GM13976 (cell line): ENCODE results near the gene FAM229B.

Experiments used
- DNase-seq: peaks from one replicate; pipeline ENCODE4 v3.0.0; 2012; ENCODE audit warnings: low spot score
- in situ Hi-C: fragments of 300-500 bp; cut with MboI; formaldehyde crosslinking; loops from one replicate; pipeline ENCODE4 v1.12.0; 2022; ENCODE audit warnings: low sequenced_read_pairs, mixed read lengths, inconsistent platforms; ENCODE audit not compliant: unreplicated experiment
- TF ChIP-seq, protein P1 (sequence below): IDR thresholded peaks from 2 replicates; pipeline ENCODE4 v1.5.1; 2012; ENCODE audit warnings: borderline replicate concordance, mild to moderate bottlenecking; ENCODE audit not compliant: insufficient read depth; ENCODE audit errors: extremely low read depth, missing control alignments, control extremely low read depth

Gene FAM229B

GRCh38 chr6:112065426-112065986 is 21.9 kb upstream of the FAM229B start:
- TF ChIP-seq, protein P1, sequence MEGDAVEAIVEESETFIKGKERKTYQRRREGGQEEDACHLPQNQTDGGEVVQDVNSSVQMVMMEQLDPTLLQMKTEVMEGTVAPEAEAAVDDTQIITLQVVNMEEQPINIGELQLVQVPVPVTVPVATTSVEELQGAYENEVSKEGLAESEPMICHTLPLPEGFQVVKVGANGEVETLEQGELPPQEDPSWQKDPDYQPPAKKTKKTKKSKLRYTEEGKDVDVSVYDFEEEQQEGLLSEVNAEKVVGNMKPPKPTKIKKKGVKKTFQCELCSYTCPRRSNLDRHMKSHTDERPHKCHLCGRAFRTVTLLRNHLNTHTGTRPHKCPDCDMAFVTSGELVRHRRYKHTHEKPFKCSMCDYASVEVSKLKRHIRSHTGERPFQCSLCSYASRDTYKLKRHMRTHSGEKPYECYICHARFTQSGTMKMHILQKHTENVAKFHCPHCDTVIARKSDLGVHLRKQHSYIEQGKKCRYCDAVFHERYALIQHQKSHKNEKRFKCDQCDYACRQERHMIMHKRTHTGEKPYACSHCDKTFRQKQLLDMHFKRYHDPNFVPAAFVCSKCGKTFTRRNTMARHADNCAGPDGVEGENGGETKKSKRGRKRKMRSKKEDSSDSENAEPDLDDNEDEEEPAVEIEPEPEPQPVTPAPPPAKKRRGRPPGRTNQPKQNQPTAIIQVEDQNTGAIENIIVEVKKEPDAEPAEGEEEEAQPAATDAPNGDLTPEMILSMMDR: no peak
- in situ Hi-C loops: no loop called here
- DNase-seq: no peak

- DNase-seq: no peak
- in situ Hi-C loops: no loop called here
- TF ChIP-seq, protein P1: no peak
Measured at GRCh38 chr6:112066606-112067005, 20.8 kb upstream of the FAM229B start.

DNA sequence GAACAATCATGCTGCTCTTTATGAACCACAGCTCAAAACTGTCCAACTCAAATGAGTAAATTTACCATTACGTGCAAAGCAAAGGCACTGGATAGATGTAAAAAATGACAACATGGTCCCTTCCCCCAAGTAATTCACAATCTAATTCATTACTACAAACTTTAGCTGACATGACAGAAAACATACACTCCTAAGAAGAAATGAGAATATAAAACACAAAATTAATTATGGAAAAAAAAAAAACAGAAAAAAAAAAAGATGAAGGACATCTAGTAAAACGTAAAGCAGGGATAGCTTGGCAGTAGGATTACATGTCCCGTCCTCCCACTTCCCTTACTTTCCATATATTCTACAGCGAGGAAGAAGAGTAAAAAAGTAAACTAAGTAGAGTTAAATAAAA is 5.8 kb upstream of the FAM229B start:
- TF ChIP-seq, protein P1: no peak
- in situ Hi-C loops: no loop called here
- DNase-seq: no peak

DNA sequence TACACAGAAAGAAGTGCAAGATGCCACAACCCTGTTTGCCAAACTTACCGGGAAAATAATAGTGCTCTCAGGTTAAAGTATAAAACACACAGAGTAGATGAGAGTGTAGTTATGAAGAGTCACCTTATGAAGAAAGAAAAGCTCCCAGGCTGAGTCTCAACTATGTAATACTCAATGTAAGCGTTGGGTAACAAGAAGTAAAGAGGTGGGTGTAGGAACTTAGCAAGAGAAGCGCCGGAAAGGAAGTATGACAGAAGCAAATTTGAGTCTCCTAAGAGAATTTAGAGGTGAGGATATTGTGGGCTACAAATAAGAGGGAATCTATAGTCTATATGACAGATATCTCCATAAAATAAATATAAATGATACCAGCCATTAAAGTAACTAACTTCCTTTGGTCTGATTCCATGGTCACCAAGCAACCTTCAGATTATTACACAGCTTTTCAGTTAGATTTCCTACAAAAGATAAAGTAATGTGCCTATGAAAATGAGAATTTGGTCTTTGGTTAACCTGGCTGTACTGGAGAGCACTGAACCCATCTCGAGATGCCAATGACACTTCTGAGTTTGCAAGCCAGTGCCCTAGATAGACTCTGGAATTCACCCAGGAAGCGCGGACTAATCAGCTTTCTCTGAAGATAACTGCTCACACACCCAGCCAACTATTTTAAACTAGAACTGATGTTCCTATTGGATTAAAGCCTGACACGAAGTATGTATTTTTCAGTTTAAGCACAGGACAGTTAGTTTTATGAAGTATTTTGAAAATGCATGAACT is 1.9 kb upstream of the FAM229B start:
- TF ChIP-seq, protein P1: no peak
- in situ Hi-C loops: no loop called here
- no peak for DNase-seq

DNA sequence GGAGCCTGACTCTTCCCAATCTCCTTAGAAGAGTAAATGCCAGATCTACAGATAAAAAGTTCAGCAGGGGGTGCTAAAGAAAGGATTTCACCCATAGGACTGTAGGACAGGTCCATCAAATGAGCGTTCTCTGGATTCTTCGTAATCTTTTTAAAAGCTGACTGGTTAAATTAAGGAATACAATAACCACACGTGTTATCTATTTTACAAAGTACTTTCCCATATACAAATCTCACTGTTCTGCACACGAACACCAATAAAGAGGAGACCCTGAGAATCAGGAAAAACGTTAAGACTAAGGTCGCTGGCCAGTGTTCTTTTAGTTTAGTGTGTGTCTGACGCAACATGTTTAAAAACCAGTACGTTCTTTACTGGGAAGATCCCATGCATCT is 651 bp upstream of the FAM229B start:
- in situ Hi-C loops: no loop called here
- TF ChIP-seq, protein P1: no peak
- peak; percentile 53 for DNase-seq

GRCh38 chr6:112087916-112088315 is 525 bp downstream of the FAM229B start:
- TF ChIP-seq, protein P1: no peak
- DNase-seq: no peak
- in situ Hi-C loops: no loop called here
